GM18505 (cell line): ENCODE results near the gene RTN4IP1.
A peak's percentile ranks its signal among the peaks of the same experiment; 100 is the strongest.
"Not testable (repeated sequence)": the region's sequence is repeated elsewhere in the genome, so short reads cannot be mapped to it uniquely, and the experiment has no call there.

ENCODE experiments used
- ATAC-seq: cut with Tn5 transposase; IDR thresholded peaks from one replicate; pipeline ENCODE4 v1.9.1; 2021; ENCODE audit not compliant: unreplicated experiment
- POLR2A ChIP-seq: IDR thresholded peaks from 4 replicates; pipeline ENCODE4 v1.6.1; 2011; ENCODE audit warnings: borderline replicate concordance; ENCODE audit not compliant: insufficient read depth, insufficient read length; ENCODE audit errors: extremely low read depth

Gene RTN4IP1

GRCh38 chr6:106642476-106642875, 13.2 kb upstream of the RTN4IP1 start:
- no peak for TF ChIP-seq POLR2A
- no peak for ATAC-seq

GRCh38 chr6:106639812-106640211, 10.5 kb upstream of the RTN4IP1 start:
- TF ChIP-seq POLR2A = no peak
- ATAC-seq = no peak

- TF ChIP-seq POLR2A = no peak
- peak; percentile 72 for ATAC-seq
Measured at GRCh38 chr6:106637717-106638341, 8.5 kb upstream of the RTN4IP1 start.

GRCh38 chr6:106637051-106637716, 7.9 kb upstream of the RTN4IP1 start:
- TF ChIP-seq POLR2A = no peak
- peak; percentile 24 for ATAC-seq

- TF ChIP-seq POLR2A = no peak
- no peak for ATAC-seq
Measured at GRCh38 chr6:106634565-106634964, 5.3 kb upstream of the RTN4IP1 start.

- no peak for TF ChIP-seq POLR2A
- no peak for ATAC-seq
Measured at GRCh38 chr6:106631346-106631745, 2.0 kb upstream of the RTN4IP1 start.

GRCh38 chr6:106630366-106630765, 1.1 kb upstream of the RTN4IP1 start:
- no peak for ATAC-seq
- TF ChIP-seq POLR2A = no peak

GRCh38 chr6:106629859-106630163, 513 bp upstream of the RTN4IP1 start:
- TF ChIP-seq POLR2A = no peak
- ATAC-seq = no peak

- ATAC-seq = no peak
- no peak for TF ChIP-seq POLR2A
Measured at GRCh38 chr6:106628658-106629102, 618 bp downstream of the RTN4IP1 start.

- not testable (repeated sequence) for ATAC-seq
Measured at GRCh38 chr6:106627760-106628159, 1.5 kb downstream of the RTN4IP1 start.

GRCh38 chr6:106626485-106626884, 2.8 kb downstream of the RTN4IP1 start:
- TF ChIP-seq POLR2A = no peak
- ATAC-seq = no peak

- no peak for ATAC-seq
- TF ChIP-seq POLR2A = no peak
Measured at GRCh38 chr6:106623039-106623438, 6.3 kb downstream of the RTN4IP1 start.

- no peak for TF ChIP-seq POLR2A
- ATAC-seq = no peak
Measured at GRCh38 chr6:106622412-106622811, 6.9 kb downstream of the RTN4IP1 start.

- no peak for ATAC-seq
- no peak for TF ChIP-seq POLR2A
Measured at GRCh38 chr6:106620931-106621672, 8.2 kb downstream of the RTN4IP1 start.
